ENCODE measurements around the gene FSTL5. TPM values are rescaled to one million over a fixed set of nuclear protein-coding genes. Genes with fewer than 3 reads are reported as not detected.

Gene FSTL5
- total RNA-seq, 1 experiment from 2014 or later: not detected

DNA sequence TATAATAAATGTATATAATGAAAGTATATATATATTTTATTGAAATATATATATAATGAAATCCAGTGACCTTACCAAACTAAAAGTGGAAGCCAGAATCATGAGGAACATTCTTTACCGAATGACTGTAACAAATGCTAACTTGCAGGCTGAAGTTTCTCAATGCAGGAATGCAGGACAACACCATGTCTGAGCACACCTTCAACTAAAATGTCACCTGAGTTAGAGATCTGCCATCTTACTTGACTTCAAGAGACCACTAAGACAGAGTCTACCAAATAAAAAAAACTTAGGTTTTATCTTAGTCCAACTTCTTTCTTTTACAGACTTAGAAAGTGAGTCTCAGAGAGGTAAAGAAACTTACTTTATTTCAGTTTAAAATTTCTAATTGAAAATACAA lies 176.2 kb downstream of the FSTL5 start:
- H3K4me3 Mint-ChIP-seq (ENCODE audit: unreplicated experiment): no peak overlapping the region
- TF ChIP-seq, protein P1, sequence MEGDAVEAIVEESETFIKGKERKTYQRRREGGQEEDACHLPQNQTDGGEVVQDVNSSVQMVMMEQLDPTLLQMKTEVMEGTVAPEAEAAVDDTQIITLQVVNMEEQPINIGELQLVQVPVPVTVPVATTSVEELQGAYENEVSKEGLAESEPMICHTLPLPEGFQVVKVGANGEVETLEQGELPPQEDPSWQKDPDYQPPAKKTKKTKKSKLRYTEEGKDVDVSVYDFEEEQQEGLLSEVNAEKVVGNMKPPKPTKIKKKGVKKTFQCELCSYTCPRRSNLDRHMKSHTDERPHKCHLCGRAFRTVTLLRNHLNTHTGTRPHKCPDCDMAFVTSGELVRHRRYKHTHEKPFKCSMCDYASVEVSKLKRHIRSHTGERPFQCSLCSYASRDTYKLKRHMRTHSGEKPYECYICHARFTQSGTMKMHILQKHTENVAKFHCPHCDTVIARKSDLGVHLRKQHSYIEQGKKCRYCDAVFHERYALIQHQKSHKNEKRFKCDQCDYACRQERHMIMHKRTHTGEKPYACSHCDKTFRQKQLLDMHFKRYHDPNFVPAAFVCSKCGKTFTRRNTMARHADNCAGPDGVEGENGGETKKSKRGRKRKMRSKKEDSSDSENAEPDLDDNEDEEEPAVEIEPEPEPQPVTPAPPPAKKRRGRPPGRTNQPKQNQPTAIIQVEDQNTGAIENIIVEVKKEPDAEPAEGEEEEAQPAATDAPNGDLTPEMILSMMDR (IDR thresholded peaks at IDR 0.05; ENCODE audit: unreplicated experiment): no peak
- no peak overlapping the region for H3K27ac Mint-ChIP-seq (ENCODE audit: low read depth, unreplicated experiment)
- ChIA-PET CTCF (no interaction called here), POLR2A (no interaction called here)
- H3K36me3 Mint-ChIP-seq (ENCODE audit: insufficient read depth, unreplicated experiment): no peaks in the 10 kb centered on the region
- DNase-seq (ENCODE audit: unreplicated experiment): no peak
- intact Hi-C loops (cut with micrococcal nuclease): no loop called here
- H3K4me1 Mint-ChIP-seq (ENCODE audit: insufficient read depth, unreplicated experiment): no peaks in the 10 kb centered on the region
- no TSS peak for BruUV-seq (replicated peaks)
- no peaks in the 10 kb centered on the region for H3K9me3 Mint-ChIP-seq (ENCODE audit: unreplicated experiment)
- no peaks in the 10 kb centered on the region for H3K27me3 Mint-ChIP-seq (ENCODE audit: insufficient read depth, unreplicated experiment)

DNA sequence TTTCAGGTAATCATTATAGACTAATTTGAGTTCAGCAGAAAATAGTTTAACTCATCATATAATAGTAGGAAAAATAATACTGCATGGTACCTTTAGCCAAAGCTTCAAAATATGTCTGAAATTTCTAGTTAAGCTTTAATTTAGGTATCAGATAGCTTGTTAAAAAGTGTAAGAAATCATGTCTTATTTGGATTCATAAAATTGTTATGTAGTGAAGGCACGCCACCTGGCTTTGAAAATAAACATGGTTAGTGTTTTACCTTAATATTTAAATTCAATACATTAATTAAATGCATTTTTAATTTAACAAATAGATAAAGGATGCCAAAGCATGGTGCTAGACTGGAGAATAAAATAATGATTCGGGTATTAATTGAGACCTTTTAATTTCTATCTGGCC lies 211.4 kb downstream of the FSTL5 start:
- Mint-ChIP-seq H3K27ac (ENCODE audit: low read depth, unreplicated experiment) (no peak overlapping the region), H3K9me3 (ENCODE audit: unreplicated experiment) (peaks cover 8% of the 10 kb centered on the region), H3K27me3 (ENCODE audit: insufficient read depth, unreplicated experiment) (no peaks in the 10 kb centered on the region), H3K36me3 (ENCODE audit: insufficient read depth, unreplicated experiment) (no peaks in the 10 kb centered on the region), H3K4me3 (ENCODE audit: unreplicated experiment) (no peak overlapping the region), H3K4me1 (ENCODE audit: insufficient read depth, unreplicated experiment) (peaks cover 9% of the 10 kb centered on the region)
- ChIA-PET CTCF (interaction anchor here (0.7 to 1.2 kb wide), 7 partner anchors 8 to 709 kb away, joined by 3 to 5 read pairs (median 3); no protein-coding TSS in a partner anchor), POLR2A (no interaction called here)
- DNase-seq (ENCODE audit: unreplicated experiment): peak; percentile 17
- no TSS peak for BruUV-seq (replicated peaks)
- TF ChIP-seq, protein P1 (IDR thresholded peaks at IDR 0.05; ENCODE audit: unreplicated experiment): peak; percentile 40
- intact Hi-C loops (cut with micrococcal nuclease): loop anchor here (1.0 to 10.0 kb wide), 3 partner anchors 212 to 700 kb away; partner anchors contain the start of gene FSTL5

DNA sequence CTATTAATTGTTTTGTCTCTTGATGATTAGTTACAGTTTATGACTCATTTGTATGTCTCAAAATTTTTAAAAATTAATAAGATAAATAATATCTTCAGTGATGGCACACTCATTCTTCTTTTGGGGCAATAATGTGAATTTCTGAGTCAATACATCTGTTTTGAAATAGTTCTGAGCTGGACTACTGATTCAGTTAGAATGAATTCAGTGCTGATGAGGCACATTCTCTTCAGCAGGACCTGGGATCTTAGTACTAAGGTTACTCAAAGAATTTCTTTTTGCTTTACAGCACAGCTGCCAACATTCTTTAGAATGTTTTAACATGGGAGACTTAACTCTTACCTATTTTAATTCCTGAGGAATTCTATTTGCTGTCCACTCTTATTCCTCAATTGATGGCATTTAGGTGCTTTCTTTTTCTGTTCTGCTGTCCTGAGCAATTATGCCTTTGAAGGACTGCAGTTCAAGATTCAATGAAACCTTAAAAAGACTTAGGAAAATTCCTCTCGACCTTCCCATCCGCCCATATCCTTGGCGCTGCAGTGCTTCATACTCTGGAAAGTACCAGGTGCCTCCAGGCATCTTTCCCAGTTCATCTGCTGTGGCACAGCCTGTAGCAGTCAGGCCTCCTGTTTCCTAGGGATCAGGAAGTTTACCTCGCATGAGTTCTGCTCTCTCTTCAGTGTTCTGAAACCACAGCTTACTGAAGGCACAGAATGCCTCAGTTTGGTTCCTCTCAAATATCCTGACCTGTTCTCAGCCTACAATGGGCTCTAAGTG lies 213.7 kb downstream of the FSTL5 start:
- Mint-ChIP-seq H3K4me1 (ENCODE audit: insufficient read depth, unreplicated experiment) (peaks cover 9% of the 10 kb centered on the region), H3K27me3 (ENCODE audit: insufficient read depth, unreplicated experiment) (no peaks in the 10 kb centered on the region), H3K27ac (ENCODE audit: low read depth, unreplicated experiment) (peak overlapping the region; percentile 88), H3K9me3 (ENCODE audit: unreplicated experiment) (peaks cover 8% of the 10 kb centered on the region), H3K4me3 (ENCODE audit: unreplicated experiment) (peak overlapping the region; percentile 59), H3K36me3 (ENCODE audit: insufficient read depth, unreplicated experiment) (no peaks in the 10 kb centered on the region)
- ChIA-PET CTCF (interaction anchor here (0.6 kb wide), 3 partner anchors 8 to 1583 kb away, joined by 3 to 6 read pairs (median 3); no protein-coding TSS in a partner anchor), POLR2A (interaction anchor here (0.6 kb wide), 1 partner anchor 843 kb away, joined by 5 read pairs; no protein-coding TSS in a partner anchor)
- DNase-seq (ENCODE audit: unreplicated experiment): peak; percentile 10
- TF ChIP-seq, protein P1 (IDR thresholded peaks at IDR 0.05; ENCODE audit: unreplicated experiment): no peak
- intact Hi-C loops (cut with micrococcal nuclease): loop anchor here (10.0 kb wide), 1 partner anchor 215 kb away; the partner anchor contains the start of gene FSTL5
- no TSS peak for BruUV-seq (replicated peaks)

DNA sequence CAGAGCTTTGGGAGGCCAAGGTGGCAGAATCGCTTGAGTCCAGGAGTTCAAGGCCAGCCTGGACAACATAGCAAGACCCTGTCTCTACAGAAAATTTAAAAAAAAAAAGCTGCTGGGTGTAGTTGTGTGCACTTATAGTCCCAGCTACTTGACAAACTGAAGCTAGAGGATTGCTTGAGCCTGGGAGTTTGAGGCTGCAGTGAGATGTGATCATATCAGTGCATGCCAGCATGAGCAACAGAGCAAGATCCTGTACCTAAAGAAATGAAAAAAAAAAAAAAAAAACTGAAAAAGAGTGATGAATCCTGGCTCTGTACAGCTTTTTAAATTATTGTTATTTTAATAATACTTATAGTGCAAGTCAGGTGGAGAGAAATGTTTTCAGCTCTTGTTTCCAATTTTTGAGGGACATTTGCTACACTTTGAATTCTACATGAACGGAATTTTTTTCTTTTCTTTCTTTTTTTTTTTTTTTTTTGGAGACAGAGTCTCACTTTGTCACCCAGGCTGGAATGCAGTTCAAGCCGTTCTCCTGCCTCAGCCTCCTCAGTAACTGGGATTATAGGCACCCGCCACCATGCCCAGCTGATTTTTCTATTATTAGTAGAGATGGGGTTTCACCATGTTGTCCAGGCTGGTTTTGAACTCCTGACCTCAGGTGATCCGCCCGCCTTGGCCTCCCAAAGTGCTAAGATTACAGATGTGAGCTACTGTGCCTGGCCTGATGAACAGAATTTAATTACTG lies 215.6 kb downstream of the FSTL5 start:
- no peak for DNase-seq (ENCODE audit: unreplicated experiment)
- Mint-ChIP-seq H3K27me3 (ENCODE audit: insufficient read depth, unreplicated experiment) (no peaks in the 10 kb centered on the region), H3K36me3 (ENCODE audit: insufficient read depth, unreplicated experiment) (no peaks in the 10 kb centered on the region), H3K27ac (ENCODE audit: low read depth, unreplicated experiment) (no peak overlapping the region), H3K4me1 (ENCODE audit: insufficient read depth, unreplicated experiment) (peaks cover 9% of the 10 kb centered on the region), H3K4me3 (ENCODE audit: unreplicated experiment) (no peak overlapping the region), H3K9me3 (ENCODE audit: unreplicated experiment) (peaks cover 8% of the 10 kb centered on the region)
- intact Hi-C loops (cut with micrococcal nuclease): no loop called here
- ChIA-PET CTCF (interaction anchor here (0.6 to 1.2 kb wide), 6 partner anchors 8 to 1599 kb away, joined by 3 to 7 read pairs (median 4); no protein-coding TSS in a partner anchor), POLR2A (interaction anchor here (1.2 kb wide), 1 partner anchor 12 kb away, joined by 3 read pairs; no protein-coding TSS in a partner anchor)
- BruUV-seq (replicated peaks): no TSS peak
- TF ChIP-seq, protein P1 (IDR thresholded peaks at IDR 0.05; ENCODE audit: unreplicated experiment): no peak
